GM21786 (cell line): Measurements from ENCODE around the gene TK1.
"Not testable (repeated sequence)": the region's sequence is repeated elsewhere in the genome, so short reads cannot be mapped to it uniquely, and the experiment has no call there.

Source experiments
- ATAC-seq: cut with Tn5 transposase; IDR thresholded peaks from one replicate; pipeline ENCODE4 v1.9.1; 2021; ENCODE audit not compliant: unreplicated experiment

TK1 gene

DNA sequence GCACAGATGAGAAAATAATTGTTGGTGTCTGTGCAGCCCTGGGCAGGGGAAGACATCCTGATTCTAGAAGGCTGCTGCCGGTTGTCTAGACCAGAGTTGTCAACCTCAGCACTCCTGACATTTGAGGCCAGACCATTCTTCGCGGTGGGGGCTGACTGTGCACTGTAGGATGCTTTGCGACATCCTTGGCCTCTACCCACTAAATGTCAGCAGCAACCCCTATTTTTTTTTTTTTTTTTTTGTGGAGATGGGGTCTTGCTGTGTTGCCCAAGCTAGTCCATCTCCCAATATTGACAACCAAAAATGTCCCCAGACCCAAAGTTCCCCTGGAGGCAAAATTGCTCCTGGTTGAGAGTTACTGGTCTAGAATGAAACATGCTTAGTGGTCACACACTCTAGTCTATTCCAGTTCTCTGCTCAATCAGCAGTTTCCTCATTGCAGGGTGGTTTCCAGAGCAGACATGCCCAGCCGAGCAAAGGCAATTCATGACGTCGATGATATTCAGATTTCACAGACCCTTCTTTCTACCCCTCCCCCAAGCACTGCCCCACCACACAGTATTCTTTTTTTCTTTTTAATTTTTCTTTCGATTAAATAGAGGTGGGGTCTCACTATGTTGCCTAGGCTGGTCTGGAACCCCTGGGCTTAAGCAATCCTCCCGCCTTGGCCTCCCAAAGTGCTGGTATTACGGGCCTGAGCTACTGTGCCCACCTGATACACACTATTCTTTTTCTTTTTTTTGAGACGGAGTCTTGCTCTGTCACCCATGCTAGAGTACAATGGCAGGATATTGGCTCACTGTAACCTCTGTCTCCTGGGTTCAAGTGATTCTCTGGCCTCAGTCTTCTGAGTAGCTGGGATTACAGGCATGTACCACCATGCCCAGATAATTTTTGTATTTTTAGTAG is 31.7 kb downstream of the TK1 start:
- peak; percentile 49 for ATAC-seq

DNA sequence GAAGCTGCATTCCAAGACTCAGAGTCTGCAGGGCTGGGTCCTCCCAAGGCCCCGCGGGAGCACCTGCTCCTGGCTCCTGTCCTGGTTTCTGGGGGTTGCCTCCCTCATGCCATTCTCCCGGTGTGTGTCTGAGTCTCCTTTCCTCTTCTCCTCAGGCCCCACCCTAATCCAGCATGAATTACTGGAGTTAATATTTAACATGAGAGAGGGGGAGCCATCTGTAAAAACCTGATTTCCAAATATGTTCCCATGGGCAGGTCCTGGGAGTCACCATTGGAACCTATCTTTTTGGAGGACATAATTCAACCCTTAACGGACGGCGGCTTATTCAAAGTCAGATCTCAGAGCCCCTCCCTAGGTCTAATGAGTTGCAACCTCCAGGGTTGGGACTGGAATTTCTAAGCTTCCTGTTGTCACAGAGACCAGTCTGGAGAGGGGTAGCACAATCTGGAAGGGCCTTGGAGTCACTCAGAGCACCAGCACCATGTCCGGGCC is 35.3 kb downstream of the TK1 start:
- no peak for ATAC-seq

DNA sequence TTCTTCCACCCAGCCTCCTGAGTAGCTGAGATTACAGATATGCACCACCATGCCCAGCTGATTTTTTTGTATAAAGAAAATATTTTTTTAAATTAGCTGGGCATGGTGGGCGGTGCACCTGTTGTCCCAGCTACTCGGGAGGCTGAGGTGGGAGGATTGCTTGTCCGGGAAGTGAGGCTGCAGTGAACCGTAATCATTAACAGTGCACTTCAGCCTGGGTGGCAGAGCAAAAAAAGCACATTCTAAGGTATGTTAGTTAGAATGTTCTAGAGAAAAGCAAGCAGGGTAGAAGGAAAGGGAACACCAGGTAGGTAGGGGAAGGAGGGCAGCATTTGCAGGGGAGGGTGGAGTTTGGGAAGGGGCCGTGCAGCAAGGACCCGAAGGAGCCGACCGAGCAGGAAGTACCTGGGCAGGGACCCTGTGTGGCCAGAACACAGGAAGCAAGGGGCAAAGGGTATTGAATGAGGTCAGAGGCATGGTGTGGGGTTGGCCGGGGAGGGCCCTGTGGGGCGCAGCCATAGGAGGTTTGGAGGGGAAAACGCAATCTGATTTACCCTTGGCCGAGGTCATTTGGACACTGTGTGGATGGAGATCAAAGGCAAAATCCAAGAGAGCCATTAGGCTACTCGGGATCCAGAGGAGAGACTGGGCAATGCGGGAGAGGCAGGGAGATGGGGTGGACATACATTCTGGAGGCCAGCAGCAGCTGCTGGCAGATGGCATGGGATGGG is 38.4 kb downstream of the TK1 start:
- no peak for ATAC-seq

DNA sequence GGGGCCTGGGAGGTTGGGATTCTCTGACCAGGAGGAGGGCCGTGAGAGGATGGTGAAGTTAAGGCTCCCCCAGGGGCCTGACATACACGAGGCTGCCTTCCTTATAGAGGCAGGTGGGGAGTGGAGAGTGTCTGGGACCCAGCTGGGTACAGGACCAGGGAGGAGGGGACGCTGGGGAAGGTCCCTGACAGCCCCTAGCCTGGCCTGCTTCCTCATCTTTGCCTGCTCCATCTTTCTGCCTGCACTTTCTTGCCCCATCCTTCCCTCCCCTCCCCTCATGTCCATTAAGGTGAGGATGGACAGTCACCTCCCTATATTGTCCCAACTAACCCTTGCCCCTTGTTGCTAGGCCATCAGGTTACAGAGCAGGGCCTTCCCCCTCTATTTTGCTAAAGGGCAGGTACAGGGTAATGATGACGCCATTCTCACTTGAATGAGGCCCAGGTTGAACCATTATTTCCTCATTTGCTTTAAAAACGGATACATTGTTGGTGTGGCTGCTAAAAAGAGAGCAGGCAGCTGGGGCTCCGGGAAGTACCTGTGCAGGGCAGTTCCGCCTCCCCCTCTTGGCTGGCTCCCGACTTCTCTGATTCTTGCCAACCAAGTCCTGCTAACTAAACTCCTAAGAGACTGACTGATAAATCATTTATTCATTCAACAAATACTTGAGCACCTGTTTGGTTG is 39.4 kb downstream of the TK1 start:
- ATAC-seq, result no peak

DNA sequence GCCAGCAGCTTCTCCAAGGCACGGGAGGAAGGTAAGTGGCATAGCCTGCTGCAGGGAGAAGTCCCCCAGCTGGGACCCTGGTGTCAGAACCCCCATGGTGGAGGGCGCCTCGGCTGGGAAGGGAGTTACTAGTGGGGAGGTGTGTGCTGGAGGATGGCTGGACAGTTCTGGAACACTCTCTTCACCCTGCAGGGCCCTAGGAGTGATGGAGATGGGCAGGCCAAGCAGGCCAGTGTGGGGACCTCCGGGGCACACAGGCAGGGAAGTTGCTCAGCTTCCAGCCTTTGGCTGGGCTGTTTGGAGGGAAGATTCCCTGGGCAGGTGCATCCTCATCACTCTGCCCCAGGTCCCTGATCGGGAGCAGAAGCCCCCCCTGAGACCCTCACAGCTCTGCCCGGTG is 40.0 kb downstream of the TK1 start:
- ATAC-seq, result no peak

DNA sequence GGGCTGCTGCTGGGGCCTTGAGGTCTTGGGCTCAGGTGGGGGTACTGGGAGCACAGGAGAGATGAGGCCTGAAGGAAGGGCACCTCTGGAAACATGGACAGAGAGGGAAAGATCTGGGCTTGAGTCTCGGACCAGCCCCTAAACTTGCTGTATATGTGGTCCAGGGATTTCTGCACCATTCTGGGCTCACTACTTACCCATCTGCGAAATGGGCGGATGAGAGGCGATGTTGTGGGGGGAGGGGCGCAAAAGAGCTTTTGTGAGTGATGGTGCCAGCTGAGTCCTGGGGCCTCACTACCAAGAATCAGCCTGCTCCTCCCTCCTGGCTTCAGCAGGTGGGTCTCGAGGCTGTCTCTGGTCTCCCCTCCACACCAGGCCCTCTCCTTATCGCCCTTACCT is 40.4 kb downstream of the TK1 start:
- no peak for ATAC-seq

DNA sequence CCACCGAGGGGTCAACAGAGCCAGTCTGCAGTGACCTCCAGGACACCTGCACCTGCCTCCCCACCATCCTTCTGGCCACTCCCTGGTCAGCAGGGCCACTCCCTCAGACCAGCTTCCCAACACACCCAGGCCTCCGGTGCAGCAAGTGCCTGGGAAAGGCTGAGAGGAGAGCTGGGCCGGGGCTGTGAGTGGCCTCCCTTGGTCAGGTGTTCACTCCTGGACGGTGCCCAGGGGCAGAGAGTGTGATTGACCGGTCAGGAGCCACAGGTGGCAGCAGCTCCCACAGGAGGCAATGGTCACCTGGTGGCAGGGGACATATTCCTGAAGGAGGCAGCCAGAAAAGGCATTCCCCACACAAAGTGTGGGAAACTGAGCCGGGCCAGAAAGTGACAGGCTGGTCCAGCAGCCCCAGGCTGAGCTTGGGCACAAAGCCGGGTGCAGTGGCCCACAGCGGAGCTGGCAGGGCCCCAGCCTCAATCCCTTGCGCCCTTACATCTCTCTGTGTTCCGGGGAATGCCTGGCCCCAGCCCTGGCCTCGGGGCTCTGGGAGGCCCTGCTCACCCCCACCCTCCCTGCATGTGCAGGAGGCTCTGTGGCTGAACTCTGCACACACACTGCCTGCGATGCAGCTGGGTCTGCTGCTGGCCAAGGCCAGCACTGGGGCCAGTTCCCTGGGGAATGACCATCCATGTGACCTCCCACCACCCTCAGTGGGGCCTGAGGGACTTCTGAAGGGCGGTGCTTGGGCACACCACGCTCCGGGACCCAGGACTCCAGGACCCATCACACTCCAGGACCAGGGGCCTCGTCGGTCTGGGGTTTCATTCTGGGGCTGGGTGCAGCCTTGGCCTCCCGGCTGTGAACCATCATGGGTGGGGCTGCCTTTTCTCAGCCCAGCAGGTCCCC is 41.9 kb downstream of the TK1 start:
- ATAC-seq, result no peak

DNA sequence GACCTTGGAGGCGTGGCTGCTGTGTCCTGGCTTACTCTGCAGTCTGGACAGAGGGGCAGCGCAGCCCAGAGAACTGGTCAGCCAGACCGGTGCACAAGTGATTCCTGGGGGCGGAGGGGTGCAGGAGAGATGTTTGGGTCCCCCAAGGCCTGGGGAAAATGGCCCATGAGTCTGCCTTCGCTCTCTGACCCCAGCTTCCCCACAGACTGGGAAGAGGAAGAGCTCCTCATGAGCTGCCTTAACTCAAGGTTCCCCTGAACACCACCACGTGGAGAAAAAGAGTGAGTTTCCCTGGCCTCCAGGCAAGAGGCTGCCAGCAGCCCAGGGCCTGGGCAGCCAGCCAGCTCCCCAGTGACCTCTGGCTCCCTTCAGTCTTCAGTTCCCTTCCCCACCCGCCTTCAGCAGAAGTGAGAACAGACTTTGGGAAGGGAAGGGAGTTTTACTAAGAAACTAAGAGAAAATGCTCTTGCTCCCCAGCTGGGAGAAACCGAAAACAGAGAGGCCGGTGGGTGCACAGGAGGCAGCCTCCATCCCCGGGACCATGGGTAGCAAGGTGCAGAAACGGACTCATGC is 42.6 kb downstream of the TK1 start:
- ATAC-seq, result no peak

DNA sequence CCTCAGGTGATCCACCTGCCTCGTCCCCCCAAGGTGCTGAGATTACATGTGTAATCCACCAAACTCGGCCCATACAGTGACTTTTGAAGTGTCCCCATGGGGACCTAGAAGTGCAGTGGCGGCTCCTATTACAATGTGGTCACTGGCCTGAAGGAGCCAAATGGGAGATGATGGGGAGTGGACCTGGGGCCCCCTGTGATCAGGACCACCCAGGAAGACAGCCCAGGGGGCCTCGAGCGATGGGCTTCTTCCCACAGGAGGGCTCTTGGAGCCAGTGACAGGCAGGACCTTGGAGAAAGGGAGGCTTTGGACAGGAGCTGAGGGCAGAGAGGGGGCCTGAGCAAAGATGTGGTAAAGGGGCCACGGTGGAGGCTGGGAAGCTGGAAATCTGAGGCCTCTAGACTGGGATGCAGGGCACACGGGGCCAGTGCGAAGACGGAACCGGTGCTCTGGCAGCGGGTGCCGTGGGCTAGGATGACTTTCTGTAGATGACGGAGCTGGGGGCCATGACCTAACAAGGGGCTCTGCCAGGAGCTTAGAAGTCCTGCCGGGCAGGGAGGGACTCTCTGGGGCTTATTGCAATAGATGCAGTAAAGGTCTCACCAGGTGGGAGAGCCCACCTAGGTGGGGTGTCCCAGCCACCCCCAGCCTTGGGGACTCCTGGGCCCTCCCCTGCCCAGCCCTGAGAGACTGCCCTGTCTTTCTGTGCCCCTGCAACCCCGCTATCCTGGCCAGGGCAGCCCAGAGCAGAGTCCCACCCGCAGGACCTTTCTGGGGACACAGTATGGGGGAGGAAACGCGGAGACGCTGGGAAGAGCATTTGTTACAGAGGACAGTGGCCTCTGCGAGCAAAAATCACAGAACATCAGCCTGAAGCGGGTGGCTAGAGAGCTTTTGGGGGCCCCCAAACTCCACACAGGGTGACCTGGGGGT is 43.4 kb downstream of the TK1 start:
- ATAC-seq, result no peak

DNA sequence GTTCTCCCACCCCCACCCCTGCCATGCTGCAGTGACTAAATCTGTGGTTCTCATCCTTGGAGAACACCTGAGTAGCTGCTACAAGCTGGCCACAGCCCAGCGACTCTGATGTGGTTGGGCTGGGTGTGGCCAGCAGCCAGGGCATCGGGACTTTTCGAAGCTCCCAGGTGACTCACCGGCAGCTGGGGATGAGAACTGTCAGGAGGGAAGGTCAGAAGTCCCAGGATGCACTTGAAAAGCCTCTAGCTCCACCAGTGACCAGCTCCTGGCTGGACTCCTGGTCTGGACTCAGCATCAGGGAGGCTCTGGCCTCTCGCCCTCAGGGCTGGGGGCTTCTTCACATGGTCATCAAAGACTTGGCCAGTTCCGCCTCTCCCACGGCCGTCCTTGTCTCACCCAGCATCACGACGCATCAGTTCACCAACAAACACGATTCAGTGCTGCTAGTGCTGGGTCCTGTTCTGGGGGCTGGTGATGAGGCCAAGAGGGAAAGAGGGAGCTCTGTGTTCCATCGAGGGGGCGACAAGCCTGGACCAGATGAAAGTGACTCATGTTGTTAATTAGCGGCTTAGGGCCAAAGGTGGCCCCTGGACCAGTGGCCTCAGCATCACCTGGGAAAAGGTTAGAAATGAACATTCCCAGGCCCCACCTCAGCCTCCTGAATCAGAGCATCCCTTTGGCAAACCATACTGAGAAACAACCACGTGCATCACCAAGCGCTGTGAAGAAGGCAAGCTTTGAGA is 44.6 kb downstream of the TK1 start:
- no peak for ATAC-seq

DNA sequence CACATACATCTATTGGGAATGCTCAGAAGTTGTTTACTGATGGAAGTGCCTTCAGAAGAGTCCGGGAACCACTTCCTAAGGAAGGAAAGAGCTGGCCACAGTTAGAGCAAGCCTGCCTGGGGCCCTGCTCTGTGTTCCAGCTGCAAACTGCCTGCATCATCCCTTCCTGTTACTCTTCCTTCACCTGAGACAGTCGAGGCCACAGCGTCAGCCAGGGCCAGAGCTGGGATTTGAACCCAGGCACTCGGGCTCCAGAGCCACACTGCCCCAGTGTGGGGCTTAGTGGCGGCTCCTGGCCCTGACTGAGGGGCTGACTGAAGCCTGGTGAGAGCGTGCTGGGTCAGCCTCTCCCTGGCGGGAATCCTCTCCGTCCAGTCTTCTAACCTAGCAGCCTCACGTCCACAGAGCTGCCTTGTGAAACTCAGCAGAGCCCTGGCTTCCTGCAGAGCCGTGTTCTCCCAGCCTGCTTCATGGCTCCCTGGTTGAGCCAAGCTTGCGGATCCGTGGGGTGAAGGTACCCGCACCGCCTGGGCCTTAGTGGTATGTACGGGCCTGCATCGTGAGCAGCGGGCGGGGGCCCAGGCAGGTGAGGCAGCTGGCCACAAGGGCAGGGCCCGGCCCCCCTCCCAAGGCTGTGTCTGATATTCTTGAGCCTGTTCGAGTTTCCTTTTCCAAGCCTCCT is 45.3 kb downstream of the TK1 start:
- no peak for ATAC-seq

DNA sequence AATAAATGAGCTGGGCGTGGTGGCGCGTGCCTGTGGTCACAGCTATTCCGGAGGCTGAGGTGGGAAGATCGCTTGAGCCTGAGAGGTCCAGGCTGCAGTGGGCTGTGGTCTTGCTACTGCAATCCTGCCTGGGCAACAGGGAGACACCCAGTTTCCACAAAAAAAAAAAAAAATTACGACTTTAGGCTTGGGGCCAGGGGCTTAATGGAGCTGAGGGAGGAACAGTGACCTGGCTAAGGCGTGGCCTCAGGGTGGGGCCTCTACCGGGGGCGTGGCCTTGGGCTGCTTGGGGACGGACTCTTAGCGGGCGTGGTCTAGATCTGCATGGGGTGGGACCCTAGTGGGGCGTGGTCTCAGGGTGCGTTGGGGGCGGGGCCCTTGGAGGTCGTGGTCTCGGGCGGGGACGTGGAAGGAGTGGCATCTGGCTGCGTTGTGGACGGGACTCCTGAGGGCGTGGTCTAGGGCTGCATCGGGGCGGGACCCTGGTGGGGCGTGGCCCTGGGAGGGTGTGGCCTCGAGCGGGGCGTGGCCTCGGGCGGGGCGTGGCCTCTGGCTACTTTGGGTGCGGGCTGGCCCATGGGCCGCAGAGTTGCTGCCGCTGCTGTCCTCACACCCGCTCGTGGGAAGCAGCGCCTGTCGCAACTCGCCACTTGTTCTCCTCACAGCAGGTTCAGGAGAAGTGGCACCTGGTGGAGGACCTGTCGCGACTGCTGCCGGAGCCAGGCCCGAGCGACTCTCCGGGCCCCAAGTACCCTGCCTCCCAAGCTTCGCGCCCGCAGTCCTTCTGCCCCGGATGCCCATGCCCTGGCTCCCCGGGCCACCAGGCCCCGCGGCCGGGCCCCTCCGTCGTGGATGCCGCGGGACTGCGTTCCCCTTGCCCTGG is 46.4 kb downstream of the TK1 start:
- ATAC-seq, result peak; percentile 70

DNA sequence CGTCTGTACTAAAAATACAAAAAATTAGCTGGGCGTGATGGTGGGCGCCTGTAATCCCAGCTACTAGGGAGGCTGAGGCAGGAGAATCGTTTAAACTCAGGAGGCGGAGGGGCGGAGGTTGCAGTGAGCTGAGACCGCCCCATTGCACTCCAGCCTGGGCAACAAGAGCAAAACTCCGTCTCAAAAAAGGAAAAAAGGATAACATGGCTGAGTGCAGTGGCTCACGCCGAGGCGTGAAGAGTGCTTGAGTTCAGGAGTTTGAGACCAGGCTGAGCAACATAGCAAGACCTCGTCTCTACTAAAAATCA is 47.0 kb downstream of the TK1 start:
- not testable (repeated sequence) for ATAC-seq

DNA sequence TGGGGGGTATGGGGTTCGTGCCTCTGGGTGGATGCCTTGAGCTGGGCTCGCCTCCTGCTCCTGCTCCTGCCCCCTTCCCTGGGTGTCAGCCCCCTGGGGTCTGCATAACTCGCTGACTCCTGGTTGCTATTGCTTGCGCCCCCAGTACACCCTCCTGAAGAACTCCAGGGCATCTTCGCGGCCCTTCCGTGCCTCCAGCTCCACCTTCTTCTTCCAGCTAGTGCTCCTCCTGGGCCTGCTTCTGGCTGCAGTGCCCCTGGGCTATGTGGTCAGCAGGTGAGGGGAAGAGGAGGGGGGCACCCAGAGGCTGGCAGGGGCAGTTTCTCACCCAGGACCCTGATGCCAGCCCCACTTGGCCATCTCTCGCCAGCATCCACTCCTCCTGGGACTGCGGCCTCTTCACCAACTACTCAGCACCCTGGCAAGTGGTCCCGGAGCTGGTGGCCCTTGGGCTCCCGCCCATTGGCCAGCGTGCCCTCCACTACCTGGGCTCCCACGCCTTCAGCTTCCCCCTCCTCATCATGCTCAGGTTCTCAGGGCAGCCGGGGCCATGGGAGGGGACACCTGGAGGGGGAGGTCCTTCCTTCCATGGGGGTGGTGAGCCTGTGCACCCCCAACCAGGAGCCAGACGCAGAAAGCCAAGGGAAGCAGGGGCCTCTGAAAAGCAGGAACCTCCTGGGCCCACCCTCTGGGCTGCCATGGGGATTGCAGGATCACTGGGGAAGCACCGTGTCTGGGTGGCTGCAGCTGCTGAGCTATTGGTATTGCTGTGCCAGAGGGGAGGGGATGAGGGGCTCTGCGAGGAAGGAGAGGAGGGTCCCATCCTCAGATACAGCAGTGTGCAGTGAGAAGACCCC is 48.4 kb downstream of the TK1 start:
- ATAC-seq, result no peak

DNA sequence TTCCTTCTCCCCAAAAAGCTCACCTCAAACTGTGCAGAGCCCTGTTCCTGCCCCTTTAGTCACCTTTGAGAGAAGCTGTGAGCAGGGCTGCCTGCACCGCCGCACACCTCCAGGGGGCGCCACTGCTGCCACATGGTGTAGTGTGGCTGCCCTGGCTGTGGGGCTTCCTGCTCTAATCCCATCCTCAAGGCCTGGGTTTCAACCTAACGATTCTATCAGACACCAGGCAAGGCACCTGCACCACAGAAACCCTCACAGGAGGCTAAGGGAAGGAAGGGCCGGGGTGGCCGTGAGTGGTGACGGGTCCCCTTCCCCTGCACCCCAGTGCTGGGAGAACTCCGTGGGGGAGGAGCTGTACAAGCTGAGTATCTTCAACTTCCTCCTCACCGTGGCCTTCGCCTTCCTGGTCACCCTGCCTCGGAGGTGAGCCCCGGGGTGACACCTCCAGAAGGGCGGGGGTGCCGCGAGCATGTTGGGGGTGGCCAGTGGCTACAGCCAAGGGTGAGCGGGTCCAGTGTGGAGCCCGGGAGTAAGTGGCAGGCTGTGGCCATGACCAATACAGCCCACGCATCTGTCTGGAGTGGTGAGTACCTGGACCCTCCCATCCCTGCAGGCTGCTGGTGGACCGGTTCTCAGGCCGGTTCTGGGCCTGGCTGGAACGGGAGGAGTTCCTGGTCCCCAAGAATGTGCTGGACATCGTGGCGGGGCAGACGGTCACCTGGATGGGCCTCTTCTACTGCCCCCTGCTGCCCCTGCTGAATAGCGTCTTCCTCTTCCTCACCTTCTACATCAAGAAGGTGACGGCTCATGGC is 49.3 kb downstream of the TK1 start:
- ATAC-seq, result no peak
